ENCODE measurements around the gene KCNQ2. TPM values are rescaled to one million over a fixed set of nuclear protein-coding genes. Genes with fewer than 3 reads are reported as not detected.

Gene KCNQ2
- total RNA-seq, 2 donors from 2014 or later, result 0.46 to 35.6 TPM

GRCh38 chr20:63404129-63405085 is 68.0 kb downstream of the KCNQ2 start:
- 63% methylated on average over 24 of the region's 34 CpGs for WGBS
- Histone ChIP-seq H3K4me3 (no peak overlapping the region), H3K27me3 (replicated peaks; ENCODE audit: insufficient read depth) (no peaks in the 10 kb centered on the region), H3K4me1 (replicated peaks) (no peaks in the 10 kb centered on the region), H3K9me3 (no peaks in the 10 kb centered on the region), H3K27ac (no peak overlapping the region), H3K36me3 (no peaks in the 10 kb centered on the region)
- DNase-seq (ENCODE audit: low spot score), result no peak
- intact Hi-C loops (cut with DNase I), result no loop called here
- TF ChIP-seq POLR2A (IDR thresholded peaks at IDR 0.05), result no peak
- no peak for TF ChIP-seq POLR2AphosphoS5 (IDR thresholded peaks at IDR 0.05)
- TF ChIP-seq, protein P1, sequence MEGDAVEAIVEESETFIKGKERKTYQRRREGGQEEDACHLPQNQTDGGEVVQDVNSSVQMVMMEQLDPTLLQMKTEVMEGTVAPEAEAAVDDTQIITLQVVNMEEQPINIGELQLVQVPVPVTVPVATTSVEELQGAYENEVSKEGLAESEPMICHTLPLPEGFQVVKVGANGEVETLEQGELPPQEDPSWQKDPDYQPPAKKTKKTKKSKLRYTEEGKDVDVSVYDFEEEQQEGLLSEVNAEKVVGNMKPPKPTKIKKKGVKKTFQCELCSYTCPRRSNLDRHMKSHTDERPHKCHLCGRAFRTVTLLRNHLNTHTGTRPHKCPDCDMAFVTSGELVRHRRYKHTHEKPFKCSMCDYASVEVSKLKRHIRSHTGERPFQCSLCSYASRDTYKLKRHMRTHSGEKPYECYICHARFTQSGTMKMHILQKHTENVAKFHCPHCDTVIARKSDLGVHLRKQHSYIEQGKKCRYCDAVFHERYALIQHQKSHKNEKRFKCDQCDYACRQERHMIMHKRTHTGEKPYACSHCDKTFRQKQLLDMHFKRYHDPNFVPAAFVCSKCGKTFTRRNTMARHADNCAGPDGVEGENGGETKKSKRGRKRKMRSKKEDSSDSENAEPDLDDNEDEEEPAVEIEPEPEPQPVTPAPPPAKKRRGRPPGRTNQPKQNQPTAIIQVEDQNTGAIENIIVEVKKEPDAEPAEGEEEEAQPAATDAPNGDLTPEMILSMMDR (IDR thresholded peaks at IDR 0.05), result no peak

DNA sequence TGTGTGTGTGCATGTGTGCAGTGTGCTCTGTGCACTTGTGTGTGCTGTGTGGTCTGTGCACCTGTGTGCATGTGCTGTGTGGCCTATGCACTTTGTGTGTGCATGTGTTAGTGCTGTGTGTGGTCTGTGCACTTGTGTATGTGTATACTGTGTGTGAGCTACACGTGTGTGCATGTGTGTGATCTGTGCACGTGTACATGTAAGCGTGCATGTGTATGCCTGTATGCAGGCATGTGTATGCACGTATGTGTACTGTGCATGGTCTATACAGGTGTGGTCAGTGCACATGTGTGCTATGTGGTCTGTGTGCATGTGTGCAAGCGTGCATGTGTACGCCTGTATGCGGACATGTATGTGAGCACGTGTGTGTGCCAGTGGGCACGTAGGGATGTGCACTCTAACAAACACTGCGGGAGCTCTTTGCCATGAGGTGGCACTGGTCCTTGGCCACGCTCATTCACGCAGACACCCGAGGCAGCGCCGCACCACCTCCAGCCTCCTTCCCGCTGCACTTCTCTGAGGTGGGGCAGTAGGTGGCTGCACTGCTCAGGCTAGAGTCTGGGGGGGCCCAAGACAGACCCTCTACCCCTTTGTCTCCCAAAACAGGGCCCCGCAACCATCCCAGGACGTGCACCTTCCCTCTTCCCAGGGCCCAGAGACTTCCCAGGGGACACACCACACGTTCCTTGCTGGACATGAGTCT is 68.9 kb downstream of the KCNQ2 start:
- no peak overlapping the region for H3K27ac ChIP-seq
- DNase-seq (ENCODE audit: low spot score), result no peak
- H3K27me3 ChIP-seq (replicated peaks; ENCODE audit: insufficient read depth), result no peaks in the 10 kb centered on the region
- H3K36me3 ChIP-seq, result no peaks in the 10 kb centered on the region
- no peaks in the 10 kb centered on the region for H3K4me1 ChIP-seq (replicated peaks)
- intact Hi-C loops (cut with DNase I), result no loop called here
- H3K4me3 ChIP-seq, result no peak overlapping the region
- WGBS, result 79% methylated on average over 19 of the region's 19 CpGs
- TF ChIP-seq, protein P1 (IDR thresholded peaks at IDR 0.05), result no peak
- TF ChIP-seq POLR2AphosphoS5 (IDR thresholded peaks at IDR 0.05), result no peak
- TF ChIP-seq POLR2A (IDR thresholded peaks at IDR 0.05), result no peak
- H3K9me3 ChIP-seq, result no peaks in the 10 kb centered on the region

GRCh38 chr20:63402860-63403220 is 69.6 kb downstream of the KCNQ2 start:
- intact Hi-C loops (cut with DNase I), result no loop called here
- TF ChIP-seq POLR2A (IDR thresholded peaks at IDR 0.05), result no peak
- TF ChIP-seq, protein P1 (IDR thresholded peaks at IDR 0.05), result no peak
- no peak for TF ChIP-seq POLR2AphosphoS5 (IDR thresholded peaks at IDR 0.05)
- 39% methylated on average over 7 of the region's 9 CpGs for WGBS

GRCh38 chr20:63402181-63402859 is 70.1 kb downstream of the KCNQ2 start:
- intact Hi-C loops (cut with DNase I), result no loop called here
- TF ChIP-seq, protein P1 (IDR thresholded peaks at IDR 0.05), result no peak
- TF ChIP-seq POLR2AphosphoS5 (IDR thresholded peaks at IDR 0.05), result no peak
- TF ChIP-seq POLR2A (IDR thresholded peaks at IDR 0.05), result no peak
- no peaks in the 10 kb centered on the region for H3K36me3 ChIP-seq
- no peaks in the 10 kb centered on the region for H3K27me3 ChIP-seq (replicated peaks; ENCODE audit: insufficient read depth)
- no peaks in the 10 kb centered on the region for H3K4me1 ChIP-seq (replicated peaks)
- 50% methylated on average over 24 of the region's 24 CpGs for WGBS
- no peak for DNase-seq (ENCODE audit: low spot score)
- H3K9me3 ChIP-seq, result no peaks in the 10 kb centered on the region
- no peak overlapping the region for H3K4me3 ChIP-seq
- no peak overlapping the region for H3K27ac ChIP-seq

More at GRCh38 chr20:63402860-63403220, 69.6 kb downstream of the KCNQ2 start:
- no peaks in the 10 kb centered on the region for H3K9me3 ChIP-seq
- H3K4me3 ChIP-seq, result no peak overlapping the region
- no peaks in the 10 kb centered on the region for H3K4me1 ChIP-seq (replicated peaks)
- DNase-seq (ENCODE audit: low spot score), result no peak
- no peaks in the 10 kb centered on the region for H3K36me3 ChIP-seq
- no peak overlapping the region for H3K27ac ChIP-seq
- no peaks in the 10 kb centered on the region for H3K27me3 ChIP-seq (replicated peaks; ENCODE audit: insufficient read depth)

Measured in prostate gland (tissue), 2 donors.